HG02678 (cell line): ENCODE results near the gene P2RY13.

Source experiments
- ATAC-seq: cut with Tn5 transposase; IDR thresholded peaks from one replicate; pipeline ENCODE4 v1.9.1; 2021; ENCODE audit warnings: mild to moderate bottlenecking, moderate library complexity; ENCODE audit not compliant: unreplicated experiment

Gene P2RY13

GRCh38 chr3:151321526-151321925, 7.8 kb downstream of the P2RY13 start:
- no peak for ATAC-seq

- no peak for ATAC-seq
These were observed 9.2 kb downstream of the P2RY13 start for GRCh38 chr3:151320131-151320530.

- no peak for ATAC-seq
These were observed 9.7 kb downstream of the P2RY13 start for GRCh38 chr3:151319628-151320027.

- ATAC-seq = no peak
These were observed 10.4 kb downstream of the P2RY13 start for GRCh38 chr3:151318991-151319390.

- ATAC-seq = no peak
These were observed 11.0 kb downstream of the P2RY13 start for GRCh38 chr3:151318313-151318712.

- no peak for ATAC-seq
These were observed 12.9 kb downstream of the P2RY13 start, which contains the start of gene GPR87 for GRCh38 chr3:151316267-151316991. GPR87 (minus strand) TSS chr3:151316820; CDS start chr3:151300100, 16,720 bp downstream.

GRCh38 chr3:151315846-151316245, 13.5 kb downstream of the P2RY13 start:
- ATAC-seq = no peak

- ATAC-seq = no peak
These were observed 14.2 kb downstream of the P2RY13 start for GRCh38 chr3:151315136-151315535.

- no peak for ATAC-seq
These were observed 14.8 kb downstream of the P2RY13 start for GRCh38 chr3:151314593-151314992.

GRCh38 chr3:151314137-151314536, 15.2 kb downstream of the P2RY13 start:
- no peak for ATAC-seq

GRCh38 chr3:151312972-151313371, 16.4 kb downstream of the P2RY13 start:
- no peak for ATAC-seq

GRCh38 chr3:151309566-151309965, 19.8 kb downstream of the P2RY13 start:
- no peak for ATAC-seq

GRCh38 chr3:151307583-151308488, 21.5 kb downstream of the P2RY13 start:
- no peak for ATAC-seq

- no peak for ATAC-seq
These were observed 22.2 kb downstream of the P2RY13 start for GRCh38 chr3:151307131-151307530.

GRCh38 chr3:151306168-151306810, 23.1 kb downstream of the P2RY13 start:
- no peak for ATAC-seq

- ATAC-seq = no peak
These were observed 23.6 kb downstream of the P2RY13 start for GRCh38 chr3:151305775-151306151.

- ATAC-seq = no peak
These were observed 24.1 kb downstream of the P2RY13 start for GRCh38 chr3:151305060-151305774.

- ATAC-seq = no peak
These were observed 25.6 kb downstream of the P2RY13 start for GRCh38 chr3:151303751-151304150.

GRCh38 chr3:151301787-151302186, 27.6 kb downstream of the P2RY13 start:
- no peak for ATAC-seq

GRCh38 chr3:151300539-151300938, 28.8 kb downstream of the P2RY13 start:
- no peak for ATAC-seq

GRCh38 chr3:151299006-151299405, 30.3 kb downstream of the P2RY13 start:
- ATAC-seq = no peak
